Measurements from ENCODE around the gene REELD1. TPM values are rescaled to one million over a fixed set of nuclear protein-coding genes. Genes with fewer than 3 reads are reported as not detected.

Gene REELD1
- total RNA-seq: under 1 TPM in 2 of 4 donors, not detected in 2; 0.33 to 0.83 TPM

- intact Hi-C loops (cut with DNase I): no loop called here
- Histone ChIP-seq H3K9me3 (no peaks in the 10 kb centered on the region), H3K27ac (replicated peaks in 1 of 4) (no peak within 1 kb of the TSS), H3K36me3 (no peaks in the 10 kb centered on the region), H3K4me3 (no peak within 1 kb of the TSS), H3K27me3 (no peaks in the 10 kb centered on the region), H3K4me1 (no peaks in the 10 kb centered on the region)
- DNase-seq (ENCODE audit: extremely low spot score): no peak
- 81% methylated on average over 5 of the region's 5 CpGs for WGBS
- TF ChIP-seq EP300 (IDR thresholded peaks at IDR 0.05): no peak
- TF ChIP-seq CTCF (IDR thresholded peaks at IDR 0.05): no peak
- TF ChIP-seq POLR2AphosphoS5 (IDR thresholded peaks at IDR 0.05): no peak
- no peak for TF ChIP-seq POLR2A (IDR thresholded peaks at IDR 0.05; ENCODE audit: low read depth)
These were observed at the start of gene REELD1 for GRCh38 chr4:146214238-146214637. Gene REELD1, plus strand, starts transcription at chr4:146214538. Its CDS starts 2,415 bp downstream, at chr4:146216953.

GRCh38 chr4:146165221-146165620 lies 49.1 kb upstream of the REELD1 start:
- no peaks in the 10 kb centered on the region for H3K4me1 ChIP-seq
- peaks cover 0 to 16% (median 4%) of the 10 kb centered on the region in 4 donors for H3K9me3 ChIP-seq
- no peaks in the 10 kb centered on the region for H3K27me3 ChIP-seq
- H3K27ac ChIP-seq (replicated peaks in 1 of 4): no peak overlapping the region
- WGBS: 69% methylated on average over 1 of the region's 1 CpG
- intact Hi-C loops (cut with DNase I): no loop called here
- no peaks in the 10 kb centered on the region for H3K36me3 ChIP-seq
- H3K4me3 ChIP-seq: no peak overlapping the region
- DNase-seq (ENCODE audit: extremely low spot score): no peak
- TF ChIP-seq EP300 (IDR thresholded peaks at IDR 0.05): no peak
- TF ChIP-seq POLR2AphosphoS5 (IDR thresholded peaks at IDR 0.05): no peak
- no peak for TF ChIP-seq CTCF (IDR thresholded peaks at IDR 0.05)
- no peak for TF ChIP-seq POLR2A (IDR thresholded peaks at IDR 0.05; ENCODE audit: low read depth)

- Histone ChIP-seq H3K9me3 (peaks cover 0 to 16% (median 4%) of the 10 kb centered on the region in 4 donors), H3K4me1 (no peaks in the 10 kb centered on the region), H3K4me3 (no peak overlapping the region), H3K27ac (replicated peaks in 1 of 4) (no peak overlapping the region), H3K36me3 (no peaks in the 10 kb centered on the region), H3K27me3 (no peaks in the 10 kb centered on the region)
- no peak for DNase-seq (ENCODE audit: extremely low spot score)
- TF ChIP-seq POLR2AphosphoS5 (IDR thresholded peaks at IDR 0.05) (no peak), EP300 (IDR thresholded peaks at IDR 0.05) (no peak), POLR2A (IDR thresholded peaks at IDR 0.05; ENCODE audit: low read depth) (no peak)
- intact Hi-C loops (cut with DNase I): no loop called here
These were observed 48.5 kb upstream of the REELD1 start for GRCh38 chr4:146165840-146166239.

- no peak for DNase-seq (ENCODE audit: extremely low spot score)
- Histone ChIP-seq H3K36me3 (no peaks in the 10 kb centered on the region), H3K4me3 (no peak overlapping the region), H3K27me3 (no peaks in the 10 kb centered on the region), H3K9me3 (no peaks in the 10 kb centered on the region), H3K27ac (replicated peaks in 1 of 4) (no peak overlapping the region), H3K4me1 (peaks cover 0 to 3% (median under 1%) of the 10 kb centered on the region in 4 donors)
- TF ChIP-seq POLR2A (IDR thresholded peaks at IDR 0.05; ENCODE audit: low read depth): no peak
- no peak for TF ChIP-seq POLR2AphosphoS5 (IDR thresholded peaks at IDR 0.05)
- no peak for TF ChIP-seq EP300 (IDR thresholded peaks at IDR 0.05)
- no peak for TF ChIP-seq CTCF (IDR thresholded peaks at IDR 0.05)
- intact Hi-C loops (cut with DNase I): loop anchor here (10.0 kb wide), 1 partner anchor 215 kb away; no protein-coding TSS in a partner anchor
- 78% methylated on average over 3 of the region's 3 CpGs for WGBS
These were observed 44.2 kb upstream of the REELD1 start for GRCh38 chr4:146170149-146170548.

GRCh38 chr4:146175541-146176453 lies 38.5 kb upstream of the REELD1 start, which contains the start of gene LSM6:
Gene LSM6, plus strand, starts transcription at chr4:146175718. Its CDS starts 7,204 bp downstream, at chr4:146182922.
- Histone ChIP-seq H3K4me1 (peaks cover 38 to 53% (median 45%) of the 10 kb centered on the region in 4 donors), H3K27ac (replicated peaks in 1 of 4) (peak within 1 kb of the TSS; percentile 92 to 94 (median 93)), H3K9me3 (no peaks in the 10 kb centered on the region), H3K36me3 (peaks cover 0 to 5% (median 0%) of the 10 kb centered on the region in 4 donors), H3K27me3 (no peaks in the 10 kb centered on the region), H3K4me3 (peak within 1 kb of the TSS; percentile 83 to 95 (median 90))
- intact Hi-C loops (cut with DNase I): loop anchor here (10.0 kb wide), 1 partner anchor 221 kb away; no protein-coding TSS in a partner anchor
- peak; percentile 94 for DNase-seq (ENCODE audit: extremely low spot score)
- no peak for TF ChIP-seq POLR2A (IDR thresholded peaks at IDR 0.05; ENCODE audit: low read depth)
- TF ChIP-seq CTCF (IDR thresholded peaks at IDR 0.05): peak in 2 of 3 experiments; percentile 12 to 22
- TF ChIP-seq POLR2AphosphoS5 (IDR thresholded peaks at IDR 0.05): peak; percentile 82 to 92
- TF ChIP-seq EP300 (IDR thresholded peaks at IDR 0.05): no peak
- WGBS: 0% methylated on average over 38 of the region's 75 CpGs
